RPMI8226 (cell line): ENCODE results near the gene CRB2.
A peak's percentile ranks its signal among the peaks of the same experiment; 100 is the strongest.

Experiments used
- DNase-seq: peaks from one replicate; pipeline ENCODE4 v3.0.0-alpha.2; 2015

The CRB2 gene

DNA sequence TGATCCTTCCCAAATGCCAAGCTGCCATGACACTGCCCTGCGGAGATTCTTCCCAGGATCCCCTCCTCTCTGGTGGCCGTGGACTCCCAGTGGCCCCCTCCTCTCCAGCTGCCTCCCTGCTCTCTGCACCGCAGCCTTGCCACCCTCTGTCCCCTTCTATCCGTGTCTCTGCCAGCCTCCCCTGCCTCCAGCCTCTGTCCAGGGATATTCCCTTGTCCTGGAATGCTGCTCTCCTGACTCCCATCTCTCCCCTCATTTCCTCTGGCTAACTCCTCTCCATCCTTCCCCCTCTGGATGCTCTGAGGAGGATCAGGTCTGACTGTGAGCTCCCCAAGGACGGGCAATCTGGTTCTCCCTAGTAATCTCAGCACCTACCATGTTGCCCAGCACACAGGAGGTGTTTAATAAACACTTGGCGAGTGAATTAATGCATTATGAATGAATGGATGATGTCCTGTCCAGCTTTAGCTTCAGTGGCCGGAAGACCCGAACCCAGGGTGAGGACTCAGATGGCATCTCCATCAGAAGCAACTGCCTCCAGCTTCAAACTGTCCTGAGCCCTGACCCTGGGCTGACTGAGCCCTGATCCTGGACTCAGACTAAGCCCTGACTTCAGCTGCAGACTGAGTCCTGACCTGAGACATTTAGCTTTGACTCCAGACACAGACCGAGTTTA is 7.5 kb upstream of the CRB2 start:
- DNase-seq: no peak

- DNase-seq: no peak
Observed at GRCh38 chr9:123349033-123349432, 7.0 kb upstream of the CRB2 start.

DNA sequence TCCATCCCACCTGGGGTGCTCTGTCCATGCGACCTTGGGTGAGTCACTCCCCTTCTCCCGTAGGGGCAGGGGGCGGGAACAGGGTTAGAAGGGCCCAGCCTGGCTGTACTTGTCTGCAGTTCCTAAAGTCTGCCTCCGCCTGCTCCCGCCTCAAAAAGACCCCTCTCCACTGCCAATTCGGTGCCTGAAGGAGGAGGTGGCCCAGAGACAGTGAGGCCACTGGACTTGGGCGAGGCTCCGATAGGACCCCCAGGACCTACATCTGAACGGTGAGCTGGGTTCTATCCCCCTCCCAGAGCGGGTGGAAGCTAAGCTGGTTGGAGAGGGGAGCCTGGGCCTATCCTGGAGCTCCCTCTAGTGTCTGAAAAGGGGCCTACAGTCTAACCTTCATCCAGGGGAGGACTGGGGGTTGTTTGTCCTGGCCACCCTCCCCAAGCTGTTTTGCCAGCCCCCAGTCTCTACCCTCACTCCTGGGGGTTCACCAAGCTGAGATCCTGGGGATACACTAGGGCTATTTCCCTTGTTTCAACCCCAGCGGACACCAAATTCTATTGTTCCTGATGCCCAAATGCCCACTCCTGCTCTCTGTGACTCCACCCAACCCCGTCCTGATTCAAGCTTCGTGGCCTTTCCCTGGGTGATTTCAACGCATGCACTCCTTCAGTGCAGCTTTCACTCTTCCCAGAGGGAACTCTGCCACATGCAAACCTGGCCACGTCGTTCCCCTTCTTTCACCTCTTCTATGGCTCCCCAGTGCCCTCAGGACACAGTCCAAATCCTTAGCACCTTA is 6.1 kb upstream of the CRB2 start:
- peak; percentile 78 for DNase-seq

DNA sequence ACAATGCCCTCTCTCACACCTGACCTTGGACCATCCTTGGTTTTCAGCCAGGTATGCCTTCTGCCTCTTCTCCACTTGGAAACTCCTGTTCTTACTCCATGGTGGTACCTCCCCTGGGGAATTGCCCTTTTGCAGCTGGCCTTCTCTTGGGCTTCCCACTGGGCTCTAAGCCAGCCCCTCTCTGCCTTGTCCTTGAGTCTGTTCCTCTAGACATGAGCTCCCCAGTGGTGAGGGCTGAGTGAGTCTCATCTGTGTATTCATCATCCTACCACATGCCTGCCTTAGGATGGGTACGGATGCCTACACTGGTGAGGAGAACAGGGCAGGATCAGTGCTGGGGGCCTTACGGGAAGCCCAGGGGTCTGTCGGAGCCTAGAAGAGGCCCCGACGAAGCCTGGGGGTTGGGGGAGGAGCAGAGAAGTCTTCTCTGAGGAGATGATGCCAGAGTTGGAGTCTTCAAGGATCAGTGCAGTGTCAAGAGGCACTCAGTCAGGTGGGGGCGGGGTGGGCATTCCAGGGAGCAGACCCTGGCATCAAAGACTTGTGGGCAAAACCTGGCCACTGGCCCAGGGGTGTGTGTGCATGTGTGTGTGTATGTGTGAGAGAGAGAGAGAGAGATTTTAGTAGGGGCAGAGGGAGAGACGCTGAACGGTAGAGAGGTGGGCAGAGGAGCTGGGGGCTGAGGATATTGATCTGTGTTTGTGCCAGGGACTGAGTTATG is 5.2 kb upstream of the CRB2 start:
- no peak for DNase-seq

DNA sequence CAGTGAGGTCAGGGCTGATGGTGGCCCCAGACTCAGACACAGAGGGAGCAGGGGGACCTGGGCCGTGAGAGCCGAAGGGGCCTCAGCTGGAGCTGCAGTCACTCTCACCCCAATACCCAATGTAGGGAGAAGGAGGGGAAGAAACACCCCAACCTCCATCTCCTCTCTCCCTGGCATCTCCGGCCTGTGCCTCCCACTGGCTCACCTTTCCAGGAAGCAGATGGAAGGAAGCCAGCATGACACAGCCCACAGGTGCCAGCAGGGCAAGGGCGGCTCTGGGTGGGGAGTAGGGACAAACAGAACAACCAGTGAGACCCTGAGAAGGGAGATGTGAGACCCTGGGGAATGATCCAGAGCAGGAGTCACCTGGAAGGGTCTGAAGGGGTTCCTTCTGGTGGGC is 3.0 kb upstream of the CRB2 start:
- no peak for DNase-seq

DNA sequence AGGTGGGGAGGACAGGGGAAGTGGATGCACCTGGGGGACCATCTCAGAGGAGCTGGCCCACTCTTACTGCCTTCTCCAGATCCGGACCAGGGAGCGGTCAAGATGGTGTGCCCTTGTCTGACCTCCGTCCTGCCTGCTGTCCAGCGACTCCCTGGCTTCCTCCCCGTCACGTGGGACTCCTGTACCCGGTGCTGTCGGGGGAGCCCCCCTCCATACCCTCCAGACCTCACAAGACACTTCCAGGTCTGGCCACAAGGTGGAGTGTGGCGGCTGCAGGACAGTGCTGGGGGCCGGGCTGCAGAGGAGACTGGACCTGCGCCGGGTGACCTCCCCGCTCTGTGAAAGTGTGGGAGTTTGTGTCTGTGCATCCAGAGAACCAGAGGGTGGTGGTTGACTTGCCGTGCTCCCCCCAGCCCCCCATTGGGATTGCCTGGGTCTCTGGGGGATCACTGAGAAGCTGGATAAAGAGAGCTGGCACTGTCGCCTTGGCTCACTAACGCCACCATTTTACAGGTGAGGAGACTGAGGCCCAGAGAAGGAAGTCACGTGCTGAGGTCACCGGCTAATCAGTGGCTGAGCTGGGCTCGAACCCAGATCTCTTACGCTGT is 1.9 kb upstream of the CRB2 start:
- peak; percentile 73 for DNase-seq

- no peak for DNase-seq
Observed at GRCh38 chr9:123354806-123355508, 1.0 kb upstream of the CRB2 start.

DNA sequence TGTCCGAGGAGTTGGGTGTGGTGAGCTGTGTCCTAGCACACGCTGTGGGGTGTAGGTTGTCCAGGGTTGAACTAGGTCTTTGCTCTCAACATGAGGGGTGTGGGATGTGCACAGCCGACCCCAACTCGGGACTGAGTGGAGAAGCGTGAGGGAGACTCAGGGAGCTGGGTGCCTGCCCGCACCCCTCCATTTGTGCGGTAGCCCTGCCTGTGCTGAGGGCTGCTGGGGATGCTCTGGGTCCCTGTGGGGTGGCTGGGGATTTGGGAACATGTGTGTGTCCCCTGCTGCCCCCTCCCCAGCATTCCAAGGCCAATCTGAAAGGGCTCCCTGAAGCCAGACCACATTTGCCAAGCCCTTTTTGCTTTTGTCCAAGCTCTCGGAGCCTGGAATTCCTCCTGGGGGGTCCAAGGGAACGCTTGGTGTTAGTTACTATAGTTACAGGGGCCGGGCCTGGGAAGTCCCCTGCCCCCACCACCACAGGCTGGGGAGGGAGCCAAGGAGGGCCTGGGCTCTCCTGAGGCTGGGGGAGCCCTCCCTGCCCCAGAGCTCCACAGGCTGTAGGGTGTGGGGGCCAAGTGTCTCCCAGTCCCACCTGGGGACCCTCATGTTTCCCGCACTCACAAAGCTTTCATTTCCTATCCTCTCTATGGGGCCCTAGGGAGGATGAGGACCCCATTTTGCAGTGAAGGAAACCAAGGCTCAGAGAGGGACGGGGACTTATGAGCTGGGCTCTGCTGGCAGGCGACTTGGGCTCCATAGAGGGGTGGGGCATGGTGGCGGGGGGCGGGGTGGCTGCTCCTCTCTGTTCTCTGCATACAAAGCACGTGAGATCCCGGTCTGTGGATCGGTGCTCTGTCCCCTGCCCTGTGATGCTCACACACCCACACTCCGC is 1.1 kb downstream of the CRB2 start:
- DNase-seq: no peak

DNA sequence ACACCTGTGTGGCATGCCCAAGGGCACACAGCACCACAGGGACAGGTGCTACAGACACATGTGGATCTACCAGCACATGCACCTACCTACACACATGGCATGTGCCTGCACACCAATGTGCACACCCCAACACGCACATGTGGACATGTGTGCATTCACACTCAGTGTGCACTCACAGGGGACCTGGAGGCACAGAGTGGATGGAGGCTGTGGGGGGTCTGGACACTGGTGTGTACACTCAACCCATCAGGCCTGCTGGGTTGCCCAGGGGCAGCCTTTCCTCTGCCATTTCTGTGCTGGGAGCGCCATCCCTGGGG is 1.7 kb downstream of the CRB2 start:
- no peak for DNase-seq

- no peak for DNase-seq
Observed at GRCh38 chr9:123358181-123358905, 2.3 kb downstream of the CRB2 start.

- DNase-seq: no peak
Observed at GRCh38 chr9:123359106-123359505, 3.1 kb downstream of the CRB2 start.

GRCh38 chr9:123359546-123359945 is 3.5 kb downstream of the CRB2 start:
- DNase-seq: no peak

GRCh38 chr9:123360161-123361085 is 4.4 kb downstream of the CRB2 start:
- DNase-seq: peak; percentile 88

GRCh38 chr9:123361086-123361730 is 5.2 kb downstream of the CRB2 start:
- DNase-seq: no peak

DNA sequence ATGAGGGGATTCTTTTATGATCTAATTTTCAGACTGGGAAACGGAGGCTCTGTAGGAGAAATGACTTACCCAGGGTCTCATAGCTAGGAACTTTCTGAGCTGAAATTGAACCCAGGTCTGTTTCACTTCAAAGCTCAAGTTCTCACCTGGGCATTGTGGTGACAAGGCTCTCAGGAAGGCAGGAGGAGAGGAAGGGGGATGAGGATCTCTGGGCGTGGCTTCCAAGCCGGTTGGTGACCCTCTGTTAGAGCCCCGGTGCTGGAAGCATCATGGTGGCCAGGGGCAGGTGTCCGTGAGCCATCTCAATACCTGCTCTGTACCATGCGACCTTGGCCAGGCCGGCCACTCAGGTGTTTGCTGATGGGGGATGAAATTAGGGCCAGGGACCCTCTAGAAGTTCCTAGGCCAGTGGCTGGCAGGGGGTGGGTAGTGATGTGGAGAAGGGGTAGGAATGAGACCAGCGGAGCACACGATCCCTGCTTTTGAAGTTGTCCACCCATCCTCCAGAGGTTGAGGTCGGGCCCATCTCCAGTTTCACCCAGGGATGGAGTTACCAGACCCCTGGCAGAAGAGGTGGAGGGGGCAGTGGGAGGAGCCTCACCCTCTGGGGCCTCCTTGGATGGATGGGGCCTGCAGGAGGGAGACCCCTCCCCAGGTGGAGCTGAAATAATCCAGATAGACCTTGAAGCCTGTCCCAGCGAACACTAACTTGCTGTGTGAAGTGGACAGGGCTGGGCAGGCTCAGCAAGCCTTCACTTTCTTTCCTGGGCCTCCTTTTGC is 5.9 kb downstream of the CRB2 start:
- no peak for DNase-seq

DNA sequence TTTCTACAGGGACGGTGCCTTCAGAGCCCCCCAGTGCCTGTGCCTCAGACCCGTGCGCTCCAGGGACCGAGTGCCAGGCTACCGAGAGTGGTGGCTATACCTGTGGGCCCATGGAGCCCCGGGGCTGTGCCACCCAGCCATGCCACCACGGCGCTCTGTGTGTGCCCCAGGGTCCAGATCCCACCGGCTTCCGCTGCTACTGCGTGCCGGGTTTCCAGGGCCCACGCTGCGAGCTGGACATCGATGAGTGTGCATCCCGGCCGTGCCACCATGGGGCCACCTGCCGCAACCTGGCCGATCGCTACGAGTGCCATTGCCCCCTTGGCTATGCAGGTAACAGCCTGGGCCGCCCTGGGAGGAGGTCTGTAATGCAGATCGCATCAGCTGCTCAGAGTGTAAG is 6.9 kb downstream of the CRB2 start:
- DNase-seq: no peak

DNA sequence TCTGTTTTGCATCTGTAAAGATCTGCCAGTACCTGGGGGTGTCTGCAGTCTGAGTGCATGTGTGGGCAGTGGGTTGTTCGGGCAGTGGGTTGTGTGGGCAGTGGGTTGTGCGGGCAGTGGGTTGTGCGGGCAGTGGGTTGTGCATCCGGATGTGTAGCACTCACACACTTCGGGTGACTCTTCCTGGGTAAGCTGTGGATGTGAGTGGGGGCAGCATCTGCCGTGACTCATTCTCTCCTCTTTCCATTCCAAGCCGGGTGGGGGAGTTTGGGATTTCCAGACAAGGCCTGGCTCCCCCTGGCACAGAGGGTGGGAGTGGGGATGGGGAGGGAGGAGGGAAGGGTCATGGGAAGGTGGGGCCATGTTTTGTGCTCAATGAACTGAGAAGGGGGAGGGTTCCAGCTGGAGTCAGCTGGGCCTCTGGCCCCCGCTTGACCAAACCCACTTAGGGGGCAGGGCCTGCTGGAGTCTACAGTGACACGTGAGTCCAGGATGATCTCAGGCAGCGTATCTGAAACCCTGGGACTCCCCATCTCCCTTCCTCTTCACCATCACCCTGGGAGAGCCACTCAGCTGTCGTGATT is 8.3 kb downstream of the CRB2 start:
- no peak for DNase-seq

GRCh38 chr9:123365287-123365880 is 9.4 kb downstream of the CRB2 start:
- no peak for DNase-seq
